Uterus (tissue), 4 donors: ENCODE measurements around the gene MT3. TPM values are rescaled to one million over a fixed set of nuclear protein-coding genes. Genes with fewer than 3 reads are reported as not detected.
"Not testable (repeated sequence)": the region's sequence is repeated elsewhere in the genome, so short reads cannot be mapped to it uniquely, and the experiment has no call there.

ENCODE experiments used
- DNase-seq, 2 donors: peaks; one replicate each; pipeline ENCODE4 v3.0.0-alpha.2; 2019 to 2020
- H3K27ac ChIP-seq, 2 donors: fragments of 200-600 bp; sonication (generic); 1 replicate in 1 of 2; 2 replicates in 1 of 2; pipeline ENCODE4 v1.5.1; 2016 to 2018
- H3K27me3 ChIP-seq, 2 donors: fragments of 200-600 bp; sonication (generic); one replicate each; pipeline ENCODE4 v1.5.1; 2018 to 2019; ENCODE audit warnings: control low read depth in 1 of 2
- H3K36me3 ChIP-seq, 2 donors: fragments of 200-600 bp; sonication (generic); one replicate each; pipeline ENCODE4 v1.5.1; 2019; ENCODE audit warnings: control low read depth in 1 of 2
- H3K4me1 ChIP-seq, 2 donors: fragments of 200-600 bp; sonication (generic); one replicate each; pipeline ENCODE4 v1.5.1; 2018 to 2019; ENCODE audit warnings: control low read depth in 1 of 2
- H3K4me3 ChIP-seq, 2 donors: fragments of 200-600 bp; sonication (generic); 1 replicate in 1 of 2; 2 replicates in 1 of 2; pipeline ENCODE4 v1.5.1; 2018 to 2019; ENCODE audit warnings: mild to moderate bottlenecking in 1 of 2
- H3K9me3 ChIP-seq, 2 donors: fragments of 200-600 bp; sonication (generic); one replicate each; pipeline ENCODE4 v1.5.1; 2019; ENCODE audit warnings: control low read depth in 1 of 2
- POLR2A ChIP-seq, 2 donors: fragments of 450-650 bp; IDR thresholded peaks; one replicate each; pipeline ENCODE4 v1.6.1; 2016; ENCODE audit warnings: antibody characterized with exemption in 2 of 2, mild to moderate bottlenecking in 1 of 2, moderate library complexity in 1 of 2
- intact Hi-C: fragments of 100-400 bp; cut with DNase I; formaldehyde crosslinking; loops from one replicate; pipeline ENCODE4 v1.15.1; 2023; ENCODE audit warnings: low total_unique reads
- total RNA-seq, 4 donors: library from RNA; depleted of rRNA in 3 of 4; stranded (reverse); fragments of >200 nt in 3 of 4; gene quantifications; one replicate each; pipeline versions ENCODE4 v1.1.0 to v1.2.4, GENCODE V29; 2014 to 2023
- TF ChIP-seq, protein P1 (sequence below), 4 experiments: fragments of 200-600 bp in 2 of 4; fragments of 450-650 bp in 2 of 4; sonication (generic) in 2 of 4; IDR thresholded peaks; one replicate each; pipeline ENCODE4 v1.5.1; 2016 to 2019; ENCODE audit warnings: antibody characterized with exemption in 4 of 4, mild to moderate bottlenecking in 2 of 4, moderate library complexity in 1 of 4
- donor health status: DM: yes; HTN: yes; CAD: no.

Gene MT3
- total RNA-seq, 4 donors from 2014 or later, result not detected

DNA sequence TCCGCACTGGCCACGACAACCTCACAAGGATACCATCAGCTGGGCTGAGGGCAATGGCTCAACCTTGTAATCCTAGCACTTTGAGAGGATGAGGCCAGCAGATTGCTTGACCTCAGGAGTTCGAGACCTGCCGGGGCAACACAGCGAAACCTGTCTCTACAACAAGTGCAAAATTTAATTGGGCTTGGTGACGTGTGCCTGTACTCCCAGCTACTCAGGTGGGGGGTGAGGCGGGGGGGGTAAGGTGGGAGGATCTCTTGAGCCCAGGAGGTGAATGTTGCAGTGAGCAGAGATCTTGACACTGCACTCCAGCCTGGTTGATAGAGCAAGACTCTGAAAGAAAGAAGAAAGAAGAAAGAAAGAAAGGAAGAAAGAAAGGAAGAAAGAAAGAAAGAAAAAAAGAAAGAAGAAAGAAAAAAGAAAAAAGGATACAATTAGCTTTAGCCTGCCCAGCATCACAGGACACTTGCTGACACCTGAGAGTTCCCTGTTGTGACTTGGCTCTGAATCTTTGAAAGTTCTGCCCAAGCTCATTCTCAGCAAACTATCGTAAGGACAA lies 31.1 kb downstream of the MT3 start:
- H3K27me3 ChIP-seq, result no peaks in the 10 kb centered on the region
- TF ChIP-seq, protein P1, sequence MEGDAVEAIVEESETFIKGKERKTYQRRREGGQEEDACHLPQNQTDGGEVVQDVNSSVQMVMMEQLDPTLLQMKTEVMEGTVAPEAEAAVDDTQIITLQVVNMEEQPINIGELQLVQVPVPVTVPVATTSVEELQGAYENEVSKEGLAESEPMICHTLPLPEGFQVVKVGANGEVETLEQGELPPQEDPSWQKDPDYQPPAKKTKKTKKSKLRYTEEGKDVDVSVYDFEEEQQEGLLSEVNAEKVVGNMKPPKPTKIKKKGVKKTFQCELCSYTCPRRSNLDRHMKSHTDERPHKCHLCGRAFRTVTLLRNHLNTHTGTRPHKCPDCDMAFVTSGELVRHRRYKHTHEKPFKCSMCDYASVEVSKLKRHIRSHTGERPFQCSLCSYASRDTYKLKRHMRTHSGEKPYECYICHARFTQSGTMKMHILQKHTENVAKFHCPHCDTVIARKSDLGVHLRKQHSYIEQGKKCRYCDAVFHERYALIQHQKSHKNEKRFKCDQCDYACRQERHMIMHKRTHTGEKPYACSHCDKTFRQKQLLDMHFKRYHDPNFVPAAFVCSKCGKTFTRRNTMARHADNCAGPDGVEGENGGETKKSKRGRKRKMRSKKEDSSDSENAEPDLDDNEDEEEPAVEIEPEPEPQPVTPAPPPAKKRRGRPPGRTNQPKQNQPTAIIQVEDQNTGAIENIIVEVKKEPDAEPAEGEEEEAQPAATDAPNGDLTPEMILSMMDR (IDR thresholded peaks at IDR 0.05), result no peak
- TF ChIP-seq POLR2A (IDR thresholded peaks at IDR 0.05), result no peak
- intact Hi-C loops, result no loop called here
- H3K9me3 ChIP-seq, result no peaks in the 10 kb centered on the region
- no peaks in the 10 kb centered on the region for H3K36me3 ChIP-seq
- no peak overlapping the region for H3K27ac ChIP-seq
- no peak overlapping the region for H3K4me3 ChIP-seq
- no peak for DNase-seq
- H3K4me1 ChIP-seq, result peaks cover 0 to 6% of the 10 kb centered on the region in 2 donors

DNA sequence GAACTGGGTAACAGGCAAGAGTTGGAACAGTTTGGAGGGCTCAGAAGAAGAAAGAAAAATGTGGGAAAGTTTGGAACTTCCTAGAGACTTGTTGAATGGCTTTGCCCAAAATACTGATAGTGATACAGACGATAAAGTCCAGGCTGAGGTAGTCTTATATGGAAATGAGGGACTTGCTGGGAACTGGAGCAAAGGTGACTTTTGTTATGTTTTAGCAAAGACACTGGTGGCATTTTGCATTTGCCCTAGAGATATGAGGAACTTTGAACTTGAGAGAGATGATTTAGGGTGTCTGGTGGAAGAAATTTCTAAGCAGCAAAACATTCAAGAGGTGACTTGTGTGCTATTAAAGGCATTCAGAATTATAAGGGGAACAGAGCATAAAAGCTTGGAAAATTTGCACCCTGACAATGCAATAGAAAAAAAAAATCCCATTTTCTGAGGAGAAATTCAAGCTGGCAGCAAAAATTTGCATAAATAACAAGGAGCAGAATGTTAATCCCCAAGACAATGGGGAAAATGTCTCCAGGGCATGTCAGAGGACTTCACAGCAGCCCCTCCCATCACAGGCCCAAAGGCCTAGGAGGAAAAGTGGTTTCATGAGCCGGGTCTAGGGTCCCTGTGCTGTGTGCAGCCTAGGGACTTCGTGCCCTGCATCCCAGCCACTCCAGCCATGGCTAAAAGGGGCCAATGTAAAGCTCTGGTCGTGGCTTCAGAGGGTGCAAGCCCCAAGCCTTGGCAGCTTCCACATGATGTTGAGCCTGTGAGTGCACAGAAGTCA lies 32.5 kb downstream of the MT3 start:
- H3K4me1 ChIP-seq, intact Hi-C loops, DNase-seq, H3K27ac ChIP-seq, H3K36me3 ChIP-seq, H3K9me3 ChIP-seq, H3K27me3 ChIP-seq, H3K4me3 ChIP-seq: not testable (repeated sequence)

DNA sequence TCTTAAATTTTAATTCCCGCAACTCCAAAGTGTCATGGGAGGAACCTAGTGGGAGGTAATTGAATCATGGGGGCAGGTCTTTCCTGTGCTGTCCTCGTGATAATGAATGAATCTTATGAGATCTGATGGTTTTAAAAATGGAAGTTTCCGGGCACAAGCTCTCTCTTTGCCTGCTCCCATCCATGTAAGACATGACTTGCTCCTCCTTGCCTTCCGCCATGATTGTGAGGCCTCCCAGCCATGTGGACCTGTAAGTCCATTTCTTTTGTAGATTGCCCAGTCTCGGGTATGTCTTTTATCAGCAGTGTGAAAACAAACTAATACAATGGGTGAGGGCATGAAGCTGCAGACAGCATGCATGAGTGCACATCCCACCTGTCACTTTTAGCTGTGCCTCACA lies 33.9 kb downstream of the MT3 start:
- intact Hi-C loops, H3K27me3 ChIP-seq, H3K36me3 ChIP-seq, H3K27ac ChIP-seq, H3K9me3 ChIP-seq, H3K4me3 ChIP-seq, H3K4me1 ChIP-seq, DNase-seq: not testable (repeated sequence)

DNA sequence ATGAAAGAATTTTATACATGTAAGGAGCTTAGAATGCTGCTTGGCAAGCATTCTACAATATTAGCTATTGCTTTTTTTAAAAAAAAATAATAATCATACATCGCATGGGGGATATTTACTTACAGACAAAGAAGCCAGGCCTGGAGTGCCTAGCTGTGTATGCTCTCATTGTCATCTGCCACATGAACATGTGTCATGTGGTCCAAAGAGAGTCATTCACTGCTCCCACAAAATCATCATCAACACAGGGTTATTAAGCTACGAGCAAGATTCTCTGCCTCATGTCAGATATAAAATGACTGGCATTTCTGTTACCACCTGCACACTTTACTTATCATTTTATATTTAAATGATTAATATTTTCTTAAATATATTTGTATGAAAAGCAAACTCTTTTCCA lies 34.3 kb downstream of the MT3 start:
- Histone ChIP-seq H3K27me3 (no peaks in the 10 kb centered on the region), H3K9me3 (no peaks in the 10 kb centered on the region), H3K4me1 (peaks cover 0 to 3% of the 10 kb centered on the region in 2 donors), H3K36me3 (no peaks in the 10 kb centered on the region), H3K4me3 (no peak overlapping the region), H3K27ac (no peak overlapping the region)
- no peak for TF ChIP-seq POLR2A (IDR thresholded peaks at IDR 0.05)
- TF ChIP-seq, protein P1 (IDR thresholded peaks at IDR 0.05), result no peak
- DNase-seq, result no peak
- intact Hi-C loops, result no loop called here

GRCh38 chr16:56625140-56625942 lies 36.0 kb downstream of the MT3 start, which contains the start of gene MT1E:
Gene MT1E (plus strand): TSS chr16:56625781. CDS start chr16:56625852, 71 bp downstream.
- Histone ChIP-seq H3K36me3 (no peaks in the 10 kb centered on the region), H3K27ac (peak within 1 kb of the TSS; percentile 85 to 88), H3K4me3 (peak within 1 kb of the TSS; percentile 46 to 54), H3K9me3 (no peaks in the 10 kb centered on the region), H3K4me1 (peaks cover 0 to 3% of the 10 kb centered on the region in 2 donors), H3K27me3 (no peaks in the 10 kb centered on the region)
- intact Hi-C loops, result no loop called here
- peak; percentile 63 to 75 for DNase-seq
- TF ChIP-seq, protein P1 (IDR thresholded peaks at IDR 0.05), result no peak
- TF ChIP-seq POLR2A (IDR thresholded peaks at IDR 0.05), result peak; percentile 35 to 66
